Measurements from ENCODE around the gene GTF2H3.
"Not testable (repeated sequence)": the region's sequence is repeated elsewhere in the genome, so short reads cannot be mapped to it uniquely, and the experiment has no call there.

The GTF2H3 gene

GRCh38 chr12:123633379-123634141 lies at the start of gene GTF2H3, which contains the start of gene EIF2B1:
Gene GTF2H3, plus strand, starts transcription at chr12:123633829. Its CDS starts 31 bp downstream, at chr12:123633860.
Gene EIF2B1, minus strand, starts transcription at chr12:123633686. Its CDS starts 129 bp downstream, at chr12:123633557.
- peak; percentile 79 for FAIRE-seq
- DNase-seq (ENCODE audit: insufficient read length, low spot score), result peak; percentile 96
- peak; percentile 80 for TF ChIP-seq POLR2A (IDR thresholded peaks at IDR 0.05; ENCODE audit: low read depth, low read length)

GRCh38 chr12:123591702-123592481 lies 41.7 kb upstream of the GTF2H3 start:
- no peak for TF ChIP-seq POLR2A (IDR thresholded peaks at IDR 0.05; ENCODE audit: low read depth, low read length)
- DNase-seq (ENCODE audit: insufficient read length, low spot score) (no peak), FAIRE-seq (no peak)

GRCh38 chr12:123595729-123596128 lies 37.9 kb upstream of the GTF2H3 start:
- DNase-seq (ENCODE audit: insufficient read length, low spot score), result no peak
- no peak for TF ChIP-seq POLR2A (IDR thresholded peaks at IDR 0.05; ENCODE audit: low read depth, low read length)
- FAIRE-seq, result no peak

GRCh38 chr12:123597100-123597499 lies 36.5 kb upstream of the GTF2H3 start:
- FAIRE-seq (no peak), DNase-seq (ENCODE audit: insufficient read length, low spot score) (no peak)
- TF ChIP-seq POLR2A (IDR thresholded peaks at IDR 0.05; ENCODE audit: low read depth, low read length), result no peak

- DNase-seq (ENCODE audit: insufficient read length, low spot score), result no peak
Measured at GRCh38 chr12:123598522-123598921, 35.1 kb upstream of the GTF2H3 start.

GRCh38 chr12:123599310-123599709 lies 34.3 kb upstream of the GTF2H3 start:
- FAIRE-seq (no peak), DNase-seq (ENCODE audit: insufficient read length, low spot score) (no peak)

More at GRCh38 chr12:123598522-123598921, 35.1 kb upstream of the GTF2H3 start:
- FAIRE-seq, result no peak
- no peak for TF ChIP-seq POLR2A (IDR thresholded peaks at IDR 0.05; ENCODE audit: low read depth, low read length)

GRCh38 chr12:123599721-123600120 lies 33.9 kb upstream of the GTF2H3 start:
- DNase-seq (ENCODE audit: insufficient read length, low spot score) (no peak), FAIRE-seq (no peak)
- no peak for TF ChIP-seq POLR2A (IDR thresholded peaks at IDR 0.05; ENCODE audit: low read depth, low read length)

More at GRCh38 chr12:123599310-123599709, 34.3 kb upstream of the GTF2H3 start:
- TF ChIP-seq POLR2A (IDR thresholded peaks at IDR 0.05; ENCODE audit: low read depth, low read length), result no peak

- TF ChIP-seq POLR2A (IDR thresholded peaks at IDR 0.05; ENCODE audit: low read depth, low read length), result peak; percentile 94
- DNase-seq (ENCODE audit: insufficient read length, low spot score), result peak; percentile 80
- FAIRE-seq, result no peak
Measured at GRCh38 chr12:123601602-123602489, 31.8 kb upstream of the GTF2H3 start, which contains the start of gene DDX55. Gene DDX55, plus strand, starts transcription at chr12:123602099. Its CDS starts 50 bp downstream, at chr12:123602149.

- DNase-seq (ENCODE audit: insufficient read length, low spot score) (no peak), FAIRE-seq (no peak)
- TF ChIP-seq POLR2A (IDR thresholded peaks at IDR 0.05; ENCODE audit: low read depth, low read length), result no peak
Measured at GRCh38 chr12:123602651-123603195, 30.9 kb upstream of the GTF2H3 start.

- FAIRE-seq; DNase-seq (ENCODE audit: insufficient read length, low spot score): not testable (repeated sequence)
Measured at GRCh38 chr12:123603495-123603894, 30.1 kb upstream of the GTF2H3 start.

GRCh38 chr12:123607756-123608155 lies 25.9 kb upstream of the GTF2H3 start:
- FAIRE-seq (no peak), DNase-seq (ENCODE audit: insufficient read length, low spot score) (no peak)
- TF ChIP-seq POLR2A (IDR thresholded peaks at IDR 0.05; ENCODE audit: low read depth, low read length), result no peak

- FAIRE-seq, result no peak
- TF ChIP-seq POLR2A (IDR thresholded peaks at IDR 0.05; ENCODE audit: low read depth, low read length), result no peak
- no peak for DNase-seq (ENCODE audit: insufficient read length, low spot score)
Measured at GRCh38 chr12:123608182-123608581, 25.4 kb upstream of the GTF2H3 start.

- FAIRE-seq (no peak), DNase-seq (ENCODE audit: insufficient read length, low spot score) (no peak)
- TF ChIP-seq POLR2A (IDR thresholded peaks at IDR 0.05; ENCODE audit: low read depth, low read length), result no peak
Measured at GRCh38 chr12:123614110-123614509, 19.5 kb upstream of the GTF2H3 start.

Data from H54 (cell line).